Coronary artery (tissue), 2 donors: ENCODE data around the gene VAMP2.

Experiments used
- DNase-seq: peaks from one replicate; pipeline ENCODE4 v3.0.0-alpha.2; 2017; ENCODE audit warnings: low spot score
- H3K27ac ChIP-seq, 2 donors: fragments of 200-600 bp; sonication (generic); one replicate each; pipeline ENCODE4 v1.5.1; 2016 to 2019
- H3K4me3 ChIP-seq: fragments of 200-600 bp; sonication (generic); 2 replicates; pipeline ENCODE4 v1.5.1; 2016; ENCODE audit warnings: mild to moderate bottlenecking, moderate library complexity
- CTCF ChIP-seq: fragments of 200-600 bp; sonication (generic); IDR thresholded peaks from one replicate; pipeline ENCODE4 v1.5.1; 2019; ENCODE audit warnings: antibody characterized with exemption

VAMP2 gene

GRCh38 chr17:8162997-8163977 lies 539 bp upstream of the VAMP2 start:
- peak; percentile 79 for DNase-seq
- H3K4me3 ChIP-seq = peak overlapping the region; percentile 96
- TF ChIP-seq CTCF = no peak
- peak overlapping the region; percentile 99 to 100 for H3K27ac ChIP-seq

GRCh38 chr17:8161289-8162232 lies 1.2 kb downstream of the VAMP2 start:
- peak; percentile 74 for DNase-seq
- TF ChIP-seq CTCF = no peak
- peak overlapping the region; percentile 99 to 100 for H3K27ac ChIP-seq
- H3K4me3 ChIP-seq = peak overlapping the region; percentile 96

GRCh38 chr17:8160741-8161221 lies 2.0 kb downstream of the VAMP2 start:
- peak overlapping the region; percentile 99 to 100 for H3K27ac ChIP-seq

GRCh38 chr17:8160224-8160577 lies 2.5 kb downstream of the VAMP2 start:
- DNase-seq = no peak
- peak overlapping the region; percentile 99 to 100 for H3K27ac ChIP-seq
- no peak for TF ChIP-seq CTCF

More at GRCh38 chr17:8160741-8161221, 2.0 kb downstream of the VAMP2 start:
- TF ChIP-seq CTCF = no peak
- peak; percentile 69 for DNase-seq
- peak overlapping the region; percentile 96 for H3K4me3 ChIP-seq

GRCh38 chr17:8159459-8160223 lies 3.1 kb downstream of the VAMP2 start:
- TF ChIP-seq CTCF = no peak
- Histone ChIP-seq H3K4me3 (no peak overlapping the region), H3K27ac (peak overlapping the region; percentile 37 to 100)
- peak; percentile 78 for DNase-seq

More at GRCh38 chr17:8160224-8160577, 2.5 kb downstream of the VAMP2 start:
- H3K4me3 ChIP-seq = no peak overlapping the region

GRCh38 chr17:8159032-8159400 lies 3.7 kb downstream of the VAMP2 start:
- no peak for DNase-seq
- TF ChIP-seq CTCF = no peak
- no peak overlapping the region for H3K4me3 ChIP-seq
- H3K27ac ChIP-seq = peak overlapping the region; percentile 37 to 100
